ENCODE measurements around the gene VSIG10L2.

Gene VSIG10L2

DNA sequence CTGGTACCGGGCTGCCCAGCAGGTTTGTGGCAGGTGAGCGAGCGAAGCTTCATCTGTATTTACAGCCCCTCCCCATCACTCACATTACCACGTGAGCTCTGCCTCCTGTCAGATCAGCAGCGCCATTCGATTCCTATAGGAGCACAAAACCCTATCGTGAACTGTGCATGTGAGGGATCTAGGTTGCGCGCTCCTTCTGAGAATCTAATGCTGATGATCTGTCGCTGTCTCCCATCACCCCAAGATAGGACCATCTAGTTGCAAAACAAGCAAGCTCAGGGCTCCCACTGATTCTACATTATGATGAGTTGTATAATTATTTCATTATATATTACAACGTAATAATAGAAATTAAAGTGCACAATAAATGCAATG lies 15.8 kb upstream of the VSIG10L2 start:
- DNase-seq = no peak

DNA sequence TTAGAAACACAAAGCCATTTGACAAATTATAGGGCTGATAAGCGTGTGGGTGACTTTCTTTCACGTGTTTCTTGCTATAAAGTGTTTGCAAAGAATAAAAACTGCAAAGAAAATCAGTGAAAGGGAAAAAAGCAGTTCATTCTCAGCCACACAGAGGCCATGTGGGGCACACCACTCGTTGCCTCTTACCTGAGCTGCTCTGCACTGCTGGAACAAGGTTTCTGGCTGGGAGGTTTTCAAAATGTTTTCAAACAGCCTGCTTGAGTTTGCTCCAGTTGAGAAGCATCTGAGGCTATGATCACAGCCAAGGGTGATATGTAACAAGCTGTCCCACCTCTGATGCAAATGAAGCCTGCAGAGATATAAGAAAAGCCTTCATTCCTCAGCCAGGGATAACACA lies 14.7 kb upstream of the VSIG10L2 start:
- no peak for DNase-seq

DNA sequence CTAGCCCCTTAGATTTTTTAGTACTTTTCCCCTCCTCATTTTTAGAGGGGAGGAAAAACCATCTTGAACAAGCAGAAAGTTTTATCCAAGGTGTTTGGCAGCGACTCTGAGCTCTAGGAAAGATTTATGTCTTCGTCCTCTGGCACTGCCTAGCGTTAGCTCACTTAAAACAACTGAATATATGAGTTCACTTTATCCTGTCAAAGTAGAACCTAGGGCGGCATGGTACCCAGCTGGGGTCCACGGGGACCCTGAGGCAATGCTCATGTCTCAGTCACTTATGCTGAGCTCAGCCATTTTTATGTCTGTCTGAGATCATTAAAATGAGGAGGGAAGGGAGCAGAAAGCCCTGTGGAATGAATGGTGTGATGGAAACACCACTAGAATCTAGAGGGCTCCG lies 14.2 kb upstream of the VSIG10L2 start:
- no peak for DNase-seq

DNA sequence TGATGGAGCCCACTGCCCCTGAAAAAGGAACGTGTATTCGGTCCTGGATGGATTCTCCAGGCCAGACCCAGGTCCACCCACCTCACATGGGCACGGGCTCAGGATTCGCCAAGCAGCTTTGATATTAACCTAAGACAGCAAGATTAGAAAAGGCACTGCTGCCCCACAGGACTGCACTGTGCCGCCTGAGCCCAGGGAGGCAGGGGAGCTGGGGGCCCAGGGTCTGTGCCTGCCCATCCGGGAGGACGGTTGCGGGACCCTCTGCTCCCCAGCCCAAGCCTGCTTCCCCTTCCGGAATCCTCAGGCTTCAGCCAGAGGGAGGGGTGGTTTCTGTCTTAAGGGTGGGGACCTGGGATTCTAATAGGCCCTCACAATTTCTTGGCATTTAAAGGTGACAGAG lies 13.5 kb upstream of the VSIG10L2 start:
- no peak for DNase-seq

DNA sequence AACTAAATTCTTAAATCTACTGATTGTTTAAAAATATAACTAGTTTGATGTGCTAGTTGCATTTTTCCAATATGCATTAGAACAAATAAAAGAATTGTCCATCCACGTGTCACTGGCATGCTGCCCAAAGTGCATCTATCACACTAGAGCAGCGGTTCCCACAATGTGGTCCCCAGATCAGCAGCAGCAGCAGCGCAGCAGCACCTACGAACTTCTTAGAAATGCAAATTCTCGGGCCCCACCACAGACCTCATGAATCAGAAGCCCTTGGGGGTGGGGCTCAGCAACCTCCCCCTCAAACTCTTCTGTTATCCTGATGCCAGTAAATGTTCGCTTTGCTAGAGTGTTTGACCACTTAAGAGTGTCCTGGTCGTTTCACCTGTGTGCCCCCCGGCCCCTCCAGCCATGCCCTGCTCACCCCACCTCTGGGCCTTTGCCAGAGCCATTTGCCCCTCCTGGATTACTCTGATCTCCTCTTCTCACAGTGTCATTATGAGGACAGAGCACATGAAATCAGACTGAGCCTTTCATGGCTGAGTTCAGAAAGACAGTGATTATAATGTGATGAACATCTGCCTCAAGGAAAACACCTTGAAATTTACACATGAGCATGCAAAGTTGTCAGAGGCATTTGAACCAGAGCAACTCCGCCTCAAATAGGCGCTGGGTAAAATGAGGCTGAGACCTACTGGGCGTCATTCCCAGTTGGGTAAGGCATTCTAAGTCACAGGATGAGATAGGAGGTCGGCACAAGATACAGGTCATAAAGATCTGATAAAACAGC lies 12.6 kb upstream of the VSIG10L2 start:
- DNase-seq = no peak

DNA sequence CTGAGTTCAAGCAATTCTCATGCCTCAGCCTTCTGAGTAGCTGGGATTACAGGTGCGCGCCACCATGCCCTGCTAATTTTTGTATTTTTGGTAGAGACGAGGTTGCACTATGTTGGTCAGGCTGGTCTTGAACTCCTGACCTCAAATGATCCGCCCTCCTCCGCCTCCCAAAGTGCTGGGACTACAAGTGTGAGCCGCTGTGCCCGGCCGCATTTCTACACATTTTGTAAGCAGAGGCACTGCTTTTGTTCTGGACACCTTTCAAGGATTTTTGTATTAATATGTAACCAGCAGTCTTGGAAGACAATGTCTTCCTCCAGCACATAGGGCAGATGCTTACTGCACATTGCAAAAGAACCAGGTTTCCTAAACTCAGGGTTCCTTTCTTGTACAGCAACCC lies 11.4 kb upstream of the VSIG10L2 start:
- no peak for DNase-seq

DNA sequence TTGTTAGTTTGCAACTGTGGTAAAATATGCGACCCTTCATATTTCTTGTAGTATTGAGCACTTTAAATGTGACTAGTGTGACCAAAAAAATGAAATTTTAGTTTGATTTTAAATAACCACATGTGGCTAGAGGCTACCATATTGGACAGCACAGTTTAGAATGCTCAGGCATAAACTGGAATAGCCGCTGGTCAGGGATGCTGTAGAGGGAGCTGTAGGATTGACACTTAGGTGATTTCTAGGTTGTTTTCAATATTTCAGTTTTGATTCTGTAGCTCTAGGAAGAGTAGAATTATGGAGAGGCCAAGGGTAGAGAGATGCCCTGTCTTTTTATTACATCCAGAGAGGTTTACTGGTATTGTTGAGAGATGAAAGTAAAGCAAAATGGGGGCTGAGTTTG lies 10.8 kb upstream of the VSIG10L2 start:
- no peak for DNase-seq

DNA sequence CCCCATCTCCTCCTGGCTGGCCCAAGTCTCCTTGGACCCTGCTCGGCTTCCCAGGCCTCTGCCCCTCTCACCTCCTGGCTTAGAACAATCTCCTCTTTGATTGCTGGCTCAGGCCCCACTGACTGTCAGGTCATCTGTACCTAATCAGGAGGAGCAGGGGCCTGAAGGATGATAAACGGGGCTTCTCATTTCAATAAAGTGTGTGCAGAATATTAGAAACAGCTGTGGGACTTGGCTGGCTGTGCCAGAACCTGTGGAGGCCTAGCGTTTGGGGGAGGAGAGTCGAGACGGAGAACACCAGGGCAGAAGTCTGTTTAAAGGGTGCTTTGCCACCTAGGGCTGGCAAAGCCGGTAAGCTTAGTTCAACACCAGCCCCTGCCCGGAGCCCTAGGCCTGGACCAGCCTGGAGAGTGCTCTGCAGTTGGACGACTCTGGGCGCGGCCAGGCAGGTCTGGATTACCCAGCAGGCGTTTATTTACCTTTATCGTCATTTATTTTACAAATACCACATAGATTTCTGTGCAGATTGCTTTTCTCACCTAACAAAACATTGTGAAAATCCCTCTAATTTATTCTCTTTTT lies 10.1 kb upstream of the VSIG10L2 start:
- DNase-seq = no peak

DNA sequence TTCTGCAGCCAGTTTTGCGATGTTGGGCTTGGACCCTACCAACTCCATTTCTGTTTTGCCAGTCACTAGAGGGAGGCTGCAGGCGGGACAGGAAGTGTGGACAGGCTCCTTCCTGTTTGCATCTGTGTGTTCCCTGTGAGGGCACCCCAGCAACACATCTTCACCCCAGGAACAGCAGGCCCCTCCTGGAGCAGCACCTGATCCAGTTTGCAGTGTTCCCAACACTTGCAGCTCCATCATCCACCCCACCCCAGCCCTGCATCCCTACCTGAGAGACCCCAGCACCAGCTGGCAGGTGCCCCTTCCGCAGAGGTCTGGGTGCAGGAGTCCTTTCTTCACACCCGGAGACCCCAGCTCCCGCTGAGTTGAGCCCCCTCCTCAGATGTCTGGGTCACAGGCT lies 7.4 kb upstream of the VSIG10L2 start:
- DNase-seq = no peak

DNA sequence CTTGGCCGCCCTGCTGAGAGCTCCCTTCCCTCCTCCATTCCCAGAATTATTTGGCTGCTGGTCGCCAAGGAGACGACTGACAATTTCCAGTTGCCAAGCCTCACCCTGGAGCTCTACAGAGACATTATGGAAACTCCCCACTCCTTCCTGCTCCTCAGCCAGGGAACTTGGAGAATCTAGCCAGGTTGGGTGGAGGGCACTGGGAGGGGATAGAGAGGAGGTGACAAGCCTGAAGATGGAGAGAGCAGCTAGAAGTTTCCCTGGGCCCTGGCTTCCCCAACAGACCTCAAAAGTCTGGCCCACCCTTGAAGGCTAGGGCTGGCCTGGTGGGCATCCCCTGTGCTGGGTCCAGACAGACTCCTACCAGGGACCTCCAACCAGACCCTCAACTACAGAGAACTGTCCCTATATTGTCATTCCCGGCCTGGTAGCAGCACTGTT lies 6.7 kb upstream of the VSIG10L2 start:
- DNase-seq = no peak

DNA sequence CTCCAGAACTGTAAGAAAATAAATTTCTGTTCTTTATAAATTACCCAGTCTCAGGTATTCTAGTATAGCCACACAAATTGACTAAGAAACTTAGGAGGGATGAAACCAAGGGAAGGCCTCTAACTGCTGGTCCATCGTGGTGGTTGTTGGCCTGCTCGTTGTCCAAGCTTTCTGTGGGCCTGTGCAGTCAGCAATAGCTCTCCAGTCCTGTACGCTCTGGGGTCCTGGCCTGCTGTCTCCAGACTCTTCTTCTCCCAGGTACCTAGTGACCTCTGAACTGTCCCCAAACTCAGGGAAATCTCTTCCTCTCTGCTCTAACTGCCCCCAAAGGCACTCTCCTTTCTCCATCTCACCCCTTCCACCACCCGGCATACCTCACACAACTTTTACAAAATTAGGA lies 5.7 kb upstream of the VSIG10L2 start:
- no peak for DNase-seq

DNA sequence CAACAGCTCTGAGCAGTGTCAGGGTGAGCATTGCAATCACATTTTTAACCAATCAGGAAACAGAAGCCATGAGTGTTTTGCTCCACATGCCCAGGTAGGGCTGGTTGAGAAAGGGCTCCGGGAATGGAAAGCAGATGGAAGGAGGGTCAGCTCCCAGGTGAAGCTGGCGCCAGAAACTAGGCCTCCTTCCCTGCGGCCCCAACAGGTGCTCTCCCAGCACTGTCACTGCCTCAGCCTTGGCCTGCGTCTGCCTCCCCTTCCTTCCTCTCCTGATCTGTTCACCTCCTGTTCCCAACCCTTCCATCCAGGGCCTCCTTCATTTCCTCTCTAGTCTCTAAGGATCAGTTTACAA lies 4.6 kb upstream of the VSIG10L2 start:
- no peak for DNase-seq

DNA sequence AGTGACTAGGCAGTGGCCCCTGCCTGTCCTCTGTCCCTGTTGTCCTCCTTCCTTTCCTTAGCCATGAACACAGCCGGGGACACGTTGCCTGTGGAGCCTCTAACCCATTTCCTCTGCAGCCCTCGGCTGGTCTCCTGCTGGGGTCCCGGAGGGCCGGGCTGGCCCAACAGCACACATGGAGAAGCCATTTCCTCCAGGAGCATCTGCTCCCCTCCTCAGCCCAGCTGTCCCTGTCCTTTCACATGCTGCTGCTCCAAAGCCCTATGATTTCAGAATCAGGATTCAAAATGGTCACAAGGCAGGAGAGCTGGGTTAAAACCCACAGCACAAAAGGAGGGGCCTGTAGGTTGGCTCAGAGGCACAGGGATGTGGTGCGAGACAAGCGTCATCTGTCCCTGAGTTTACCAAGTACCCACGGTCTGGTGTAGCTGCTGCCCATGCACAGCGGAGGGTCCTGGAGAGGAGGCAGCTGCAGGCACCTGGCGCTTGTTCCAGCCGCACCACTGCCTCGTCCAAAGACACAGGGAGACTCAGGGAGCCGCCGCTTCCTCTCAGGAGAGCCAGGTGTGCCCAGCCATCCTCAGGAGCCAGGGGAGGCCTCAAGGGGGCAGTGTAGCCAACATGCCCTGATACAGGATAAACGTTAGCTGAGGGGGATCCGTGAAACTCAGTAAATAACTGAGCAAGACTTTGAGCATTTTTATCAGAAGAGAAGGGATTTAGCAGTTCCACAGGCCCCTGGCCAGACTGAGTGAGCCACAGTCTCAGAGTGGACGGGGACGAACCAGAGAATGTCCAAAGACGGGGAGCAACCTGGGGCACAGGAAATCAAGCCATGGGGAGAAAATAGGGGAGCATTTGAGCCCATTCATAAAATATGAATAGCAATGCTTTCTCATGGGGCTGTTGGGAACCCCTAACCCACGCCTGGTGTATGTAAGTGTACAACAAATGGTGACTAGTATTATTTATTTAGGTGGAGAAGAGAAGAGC lies 3.9 kb upstream of the VSIG10L2 start:
- DNase-seq = peak; percentile 61

DNA sequence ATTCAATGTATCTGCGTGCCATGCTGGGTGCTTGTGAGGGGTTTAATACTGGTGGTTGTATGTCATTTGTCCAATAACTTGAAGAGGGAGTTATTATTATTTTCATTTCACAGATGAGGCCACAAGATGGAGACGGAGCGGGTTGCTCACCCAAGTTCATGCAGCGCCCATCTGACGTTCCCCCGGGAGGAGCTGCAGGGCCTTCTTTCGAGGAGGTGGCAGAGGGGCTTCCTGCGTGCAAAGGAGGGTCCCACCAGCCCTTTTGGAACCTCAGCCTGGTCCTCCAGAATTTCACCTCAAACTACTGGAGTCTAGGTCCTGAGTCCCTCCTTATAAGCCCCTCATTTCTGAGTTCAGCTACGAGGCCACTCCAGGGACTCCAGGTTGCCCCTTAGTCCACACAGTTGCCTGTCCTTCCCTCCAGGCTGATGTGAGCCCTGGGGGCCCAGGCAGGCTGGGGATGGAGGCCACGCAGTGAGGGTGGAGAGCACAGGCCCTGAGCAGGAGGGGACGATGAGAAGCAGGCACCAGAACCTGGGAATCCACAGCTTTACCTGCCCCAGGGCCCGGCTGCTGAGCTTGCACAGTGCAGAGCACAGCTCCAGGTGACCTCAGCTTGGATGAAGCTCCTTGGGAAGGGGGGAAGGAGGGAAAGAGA lies 2.9 kb upstream of the VSIG10L2 start:
- no peak for DNase-seq

DNA sequence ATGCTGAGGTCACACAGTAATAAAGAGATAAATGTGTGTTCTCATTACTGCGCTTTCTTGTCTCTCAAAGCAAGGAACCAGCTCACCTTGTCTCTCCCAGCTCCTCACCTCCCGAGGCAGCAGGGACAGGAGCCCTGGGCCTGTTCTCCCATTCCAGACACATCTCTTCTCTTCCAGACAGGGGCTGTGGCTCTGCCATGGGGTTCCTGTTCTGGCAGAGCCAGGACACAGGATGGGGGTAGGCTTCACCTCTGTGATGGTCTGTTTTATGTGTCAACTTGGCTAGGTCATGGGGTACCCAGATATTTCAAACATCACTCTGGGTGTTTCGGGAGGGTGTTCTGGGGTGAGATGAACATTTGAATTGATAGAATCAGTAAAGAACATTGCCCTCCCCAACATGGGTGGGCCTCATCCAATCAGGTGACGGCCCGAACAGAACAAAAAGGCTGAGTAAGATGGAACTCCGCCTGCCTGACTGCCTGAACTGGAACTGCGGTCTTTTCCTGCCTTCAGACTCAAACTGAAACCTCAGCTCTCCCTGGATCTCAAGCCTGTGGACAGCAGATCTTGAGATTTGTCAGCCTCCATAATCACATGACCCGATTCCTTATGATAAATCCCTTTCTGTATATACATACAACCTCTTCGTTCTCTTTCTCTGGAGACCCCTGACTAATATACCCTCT lies 2.0 kb upstream of the VSIG10L2 start:
- DNase-seq = no peak

DNA sequence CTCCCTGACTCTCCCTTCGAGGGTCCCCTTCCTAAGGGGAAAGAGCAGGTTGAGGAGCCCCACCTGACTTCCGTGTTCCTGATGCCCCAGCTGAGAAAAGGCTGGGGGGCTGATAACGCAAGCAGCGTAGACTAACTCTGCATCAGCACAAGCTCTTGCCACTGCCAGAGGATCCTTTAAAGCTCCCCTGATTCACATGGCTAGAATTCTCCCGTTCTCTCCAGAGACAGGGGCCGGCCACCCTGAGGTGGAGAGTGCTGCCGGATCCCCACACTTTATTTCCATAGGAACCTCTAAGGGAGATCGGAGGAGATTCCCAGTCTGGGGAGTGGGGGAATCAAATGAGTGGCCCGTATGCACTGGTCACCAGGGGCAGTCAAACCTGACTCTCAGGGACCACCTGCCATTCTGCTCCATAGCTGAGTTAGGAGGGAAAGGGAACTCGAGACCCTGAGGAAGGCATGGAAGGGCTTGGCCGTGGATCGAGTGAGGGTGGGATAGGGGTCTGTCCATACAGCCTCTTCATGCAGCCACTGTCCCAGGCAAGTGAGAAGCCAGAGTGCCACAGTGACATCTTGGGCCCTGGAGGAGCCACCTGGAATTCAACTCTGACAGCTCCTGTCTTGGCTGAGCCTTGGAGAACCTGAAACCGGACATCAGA lies 1.4 kb upstream of the VSIG10L2 start:
- no peak for DNase-seq

DNA sequence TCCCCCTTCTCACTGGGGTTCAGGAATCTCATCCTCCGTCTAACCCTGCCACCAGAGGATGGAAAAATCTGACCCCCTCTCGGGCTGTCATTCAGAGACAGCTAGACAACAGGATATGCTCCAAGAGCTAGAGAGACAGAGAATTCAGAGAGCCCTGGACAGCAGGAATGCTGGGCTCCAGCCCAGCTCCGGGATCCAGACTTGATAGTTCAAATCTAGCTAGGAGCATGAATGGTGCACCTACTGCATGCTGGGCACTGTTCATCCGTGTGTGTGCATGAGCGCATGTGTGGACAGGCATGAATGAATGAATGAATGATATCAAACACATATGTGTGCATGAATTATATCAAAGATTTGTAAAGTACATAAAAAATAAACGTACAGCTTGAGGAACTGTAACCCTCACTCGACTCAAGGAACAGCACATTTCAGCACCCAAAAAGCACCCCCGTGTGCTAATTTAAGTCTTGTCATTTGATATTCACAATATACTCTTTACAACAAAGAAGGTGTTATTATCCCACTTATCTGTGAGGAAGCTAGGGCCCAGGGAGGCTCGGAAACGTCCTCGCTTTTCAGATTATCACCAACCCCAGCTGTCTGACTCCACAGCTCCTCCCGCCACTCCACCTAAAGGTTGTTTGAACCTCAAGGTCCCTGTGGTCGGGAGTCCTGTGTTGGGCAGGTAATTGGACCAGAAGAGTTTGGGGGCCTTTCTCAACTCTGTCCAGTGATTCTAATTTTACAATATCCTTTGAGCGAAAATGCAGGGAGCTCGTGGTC lies 640 bp upstream of the VSIG10L2 start:
- no peak for DNase-seq

DNA sequence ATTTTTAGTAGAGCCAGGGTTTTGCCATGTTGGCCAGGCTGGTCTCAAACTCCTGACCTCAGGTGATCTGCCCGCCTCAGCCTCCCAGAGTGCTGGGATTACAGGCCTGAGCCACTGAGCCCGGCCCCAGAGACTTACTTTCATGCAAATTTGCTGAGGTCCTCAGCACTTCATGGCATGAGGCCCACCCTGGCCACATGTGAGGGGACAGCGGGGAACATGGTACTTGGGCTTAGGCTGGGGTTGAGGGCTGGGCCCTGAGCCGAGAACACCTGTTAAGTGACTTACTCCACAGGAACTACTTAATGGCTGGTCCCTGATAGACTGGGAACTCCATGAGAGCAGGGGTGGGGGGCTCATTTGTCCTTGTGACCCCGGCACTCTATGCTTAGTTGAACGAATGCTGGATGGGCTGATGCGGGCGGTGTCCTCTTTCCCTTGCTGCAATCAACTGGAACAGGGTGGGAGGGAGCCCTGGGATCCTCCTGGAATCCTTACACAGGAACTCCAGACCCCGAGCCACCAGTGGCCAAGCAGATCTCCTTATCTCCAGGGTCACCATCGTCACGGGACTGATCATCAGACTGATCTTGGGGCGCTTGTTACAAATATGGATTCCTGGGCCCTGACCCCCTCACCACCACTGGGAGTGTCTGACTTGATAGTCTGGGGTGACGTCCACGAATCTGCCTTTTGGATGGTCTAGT lies 1.0 kb downstream of the VSIG10L2 start:
- DNase-seq = no peak

DNA sequence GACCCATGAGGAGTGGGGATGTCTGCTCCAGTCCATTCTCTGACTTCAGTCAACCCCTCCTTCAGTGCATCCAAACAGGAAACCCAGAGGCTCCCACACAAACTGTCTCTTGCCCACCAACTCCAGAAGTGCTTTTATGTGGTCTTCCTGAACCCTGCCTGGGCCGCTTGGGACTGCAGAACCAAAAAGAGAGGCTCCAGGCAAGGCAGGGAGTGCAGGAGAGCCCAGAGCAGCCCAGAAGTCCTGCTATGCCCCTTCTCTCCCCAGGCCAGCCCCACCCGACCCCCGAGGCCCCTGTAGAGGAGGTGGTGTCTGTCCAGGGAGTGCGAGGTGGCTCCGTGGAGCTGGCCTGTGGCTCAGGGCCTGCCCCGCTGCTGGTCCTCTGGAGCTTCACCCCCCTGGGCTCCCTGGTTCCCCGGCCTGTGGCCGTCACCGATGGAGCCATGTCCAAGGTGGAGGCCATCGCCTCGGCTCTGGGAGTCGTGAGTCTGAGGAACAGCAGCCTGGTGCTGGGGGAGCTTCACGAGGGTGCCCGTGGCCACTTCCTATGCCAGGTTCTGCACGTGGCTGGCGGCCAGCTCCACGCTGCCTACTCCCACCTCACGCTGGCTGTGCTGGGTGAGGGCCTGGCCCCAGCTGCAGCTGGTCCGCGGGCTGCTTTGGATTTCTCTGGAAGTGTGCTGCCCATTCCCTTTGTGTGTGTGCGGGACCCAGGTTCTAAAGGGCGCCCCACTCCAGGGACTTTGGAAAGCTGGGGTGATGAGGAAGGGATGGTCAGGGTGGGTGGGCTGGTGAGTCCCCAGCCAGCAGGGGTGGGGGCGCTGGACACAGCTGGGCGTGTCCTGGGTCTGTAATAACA lies 1.8 kb downstream of the VSIG10L2 start:
- DNase-seq = no peak

Data from stimulated activated CD4-positive, alpha-beta T cell treated with anti-CD3 and anti-CD28 coated beads, Interleukin-4, amount 100 ng/mL, for 1 hour (primary cell).